CD4-positive, alpha-beta T cell (primary cell): Measurements from ENCODE around the gene SNTG2. TPM values are rescaled to one million over a fixed set of nuclear protein-coding genes. Genes with fewer than 3 reads are reported as not detected.

Experiments used
- ATAC-seq: fragments of 200-7000 bp; cut with Tn5 transposase; one replicate; pipeline ENCODE4 v1.10.0; 2022; ENCODE audit warnings: mild to moderate bottlenecking; ENCODE audit not compliant: poor library complexity
- CTCF ChIA-PET: fragments of 350-600 bp; sonication (Branson Sonifier 250); formaldehyde crosslinking; loops from one replicate; lab custom pipeline; 2021; ENCODE audit warnings: antibody characterized with exemption, inconsistent platforms; lab: Charles Lee
- POLR2A ChIA-PET: fragments of 350-600 bp; sonication (Branson Sonifier 250); formaldehyde crosslinking; loops from one replicate; lab custom pipeline; 2021; ENCODE audit warnings: antibody characterized with exemption, inconsistent platforms; lab: Charles Lee
- DNase-seq, 14 experiments: peaks; one replicate each; pipeline ENCODE4 v3.0.0-alpha.2; 2013 to 2020; ENCODE audit warnings: mixed read lengths in 2 of 14
- H3K27ac ChIP-seq, 2 donors: one replicate each; pipeline versions ENCODE4 v1.5.1 to v1.7.0; 2013; ENCODE audit warnings: low read length in 2 of 2, low read depth in 1 of 2, mild to moderate bottlenecking in 1 of 2
- H3K27me3 ChIP-seq, 2 experiments: 1 replicate in 1 of 2; 2 replicates in 1 of 2; pipeline versions ENCODE4 v1.6.1 to v1.7.0; 2013; ENCODE audit warnings: low read length in 2 of 2, control low read depth in 1 of 2, mild to moderate bottlenecking in 1 of 2, moderate library complexity in 1 of 2; ENCODE audit not compliant: insufficient read depth in 2 of 2, control insufficient read depth in 1 of 2
- H3K36me3 ChIP-seq: one replicate; pipeline ENCODE4 v1.6.1; 2013; ENCODE audit warnings: low read length, control low read depth; ENCODE audit not compliant: insufficient read depth
- H3K4me1 ChIP-seq: one replicate; pipeline ENCODE4 v1.6.1; 2013; ENCODE audit warnings: low read length, control low read depth; ENCODE audit not compliant: insufficient read depth
- H3K4me3 ChIP-seq: one replicate; pipeline ENCODE4 v1.5.1; 2013; ENCODE audit warnings: mild to moderate bottlenecking, low read length, moderate library complexity
- H3K9me3 ChIP-seq, 2 experiments: 1 replicate in 1 of 2; 2 replicates in 1 of 2; pipeline versions ENCODE4 v1.6.1 to v1.7.0; 2013; ENCODE audit warnings: low read length in 2 of 2, mild to moderate bottlenecking in 2 of 2, control low read depth in 1 of 2, moderate library complexity in 1 of 2; ENCODE audit not compliant: control insufficient read depth in 1 of 2, insufficient read depth in 1 of 2
- H3K27ac Mint-ChIP-seq: one replicate; pipeline ENCODE4 v1.8.0; 2020; ENCODE audit warnings: mixed read lengths
- H3K27me3 Mint-ChIP-seq: one replicate; pipeline ENCODE4 v1.8.0; 2021; ENCODE audit warnings: mixed read lengths
- H3K36me3 Mint-ChIP-seq: one replicate; pipeline ENCODE4 v1.8.0; 2021; ENCODE audit warnings: low read depth, mixed read lengths
- H3K4me1 Mint-ChIP-seq: one replicate; pipeline ENCODE4 v1.8.0; 2021; ENCODE audit warnings: low read depth, mixed read lengths
- H3K4me3 Mint-ChIP-seq: one replicate; pipeline ENCODE4 v1.8.0; 2020; ENCODE audit warnings: mild to moderate bottlenecking, mixed read lengths
- H3K9me3 Mint-ChIP-seq: one replicate; pipeline ENCODE4 v1.8.0; 2020; ENCODE audit warnings: mixed read lengths
- intact Hi-C, 2 experiments: fragments of 100-400 bp; cut with DNase I in 1 of 2; cut with micrococcal nuclease in 1 of 2; formaldehyde crosslinking; loops; one replicate each; pipeline versions ENCODE4 v1.15.1 to v1.9.0; 2023 to 2025; cut with DNase I, micrococcal nuclease
- total RNA-seq, 174 experiments: library from RNA in 2 of 174; stranded (reverse) in 2 of 174; gene quantifications; one replicate each; pipeline ENCODE4 v1.2.3 and lab custom pipeline; 2021 to 2026
- TF ChIP-seq, protein P1 (sequence below): fragments of 200-600 bp; IDR thresholded peaks from one replicate; pipeline ENCODE4 v1.8.0; 2022; ENCODE audit warnings: antibody characterized with exemption, mild to moderate bottlenecking

SNTG2 gene
- total RNA-seq, 2 experiments from 2014 or later = 1.1 to 1.5 TPM

- Mint-ChIP-seq H3K4me1 (no peaks in the 10 kb centered on the region), H3K36me3 (no peaks in the 10 kb centered on the region), H3K9me3 (peaks cover 2% of the 10 kb centered on the region), H3K4me3 (no peak overlapping the region), H3K27ac (no peak overlapping the region), H3K27me3 (no peaks in the 10 kb centered on the region)
- Histone ChIP-seq H3K27me3 (no peaks in the 10 kb centered on the region), H3K4me1 (no peaks in the 10 kb centered on the region), H3K4me3 (no peak overlapping the region), H3K36me3 (no peaks in the 10 kb centered on the region), H3K9me3 (peaks cover 0 to 10% of the 10 kb centered on the region in 2 experiments), H3K27ac (no peak overlapping the region)
- TF ChIP-seq, protein P1, sequence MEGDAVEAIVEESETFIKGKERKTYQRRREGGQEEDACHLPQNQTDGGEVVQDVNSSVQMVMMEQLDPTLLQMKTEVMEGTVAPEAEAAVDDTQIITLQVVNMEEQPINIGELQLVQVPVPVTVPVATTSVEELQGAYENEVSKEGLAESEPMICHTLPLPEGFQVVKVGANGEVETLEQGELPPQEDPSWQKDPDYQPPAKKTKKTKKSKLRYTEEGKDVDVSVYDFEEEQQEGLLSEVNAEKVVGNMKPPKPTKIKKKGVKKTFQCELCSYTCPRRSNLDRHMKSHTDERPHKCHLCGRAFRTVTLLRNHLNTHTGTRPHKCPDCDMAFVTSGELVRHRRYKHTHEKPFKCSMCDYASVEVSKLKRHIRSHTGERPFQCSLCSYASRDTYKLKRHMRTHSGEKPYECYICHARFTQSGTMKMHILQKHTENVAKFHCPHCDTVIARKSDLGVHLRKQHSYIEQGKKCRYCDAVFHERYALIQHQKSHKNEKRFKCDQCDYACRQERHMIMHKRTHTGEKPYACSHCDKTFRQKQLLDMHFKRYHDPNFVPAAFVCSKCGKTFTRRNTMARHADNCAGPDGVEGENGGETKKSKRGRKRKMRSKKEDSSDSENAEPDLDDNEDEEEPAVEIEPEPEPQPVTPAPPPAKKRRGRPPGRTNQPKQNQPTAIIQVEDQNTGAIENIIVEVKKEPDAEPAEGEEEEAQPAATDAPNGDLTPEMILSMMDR = no peak
- ATAC-seq (no peak), DNase-seq (no peak)
- CTCF ChIA-PET = no interaction called here
- intact Hi-C loops = no loop called here
- POLR2A ChIA-PET = no interaction called here
Observed at GRCh38 chr2:1183300-1183699, 232.7 kb downstream of the SNTG2 start.

DNA sequence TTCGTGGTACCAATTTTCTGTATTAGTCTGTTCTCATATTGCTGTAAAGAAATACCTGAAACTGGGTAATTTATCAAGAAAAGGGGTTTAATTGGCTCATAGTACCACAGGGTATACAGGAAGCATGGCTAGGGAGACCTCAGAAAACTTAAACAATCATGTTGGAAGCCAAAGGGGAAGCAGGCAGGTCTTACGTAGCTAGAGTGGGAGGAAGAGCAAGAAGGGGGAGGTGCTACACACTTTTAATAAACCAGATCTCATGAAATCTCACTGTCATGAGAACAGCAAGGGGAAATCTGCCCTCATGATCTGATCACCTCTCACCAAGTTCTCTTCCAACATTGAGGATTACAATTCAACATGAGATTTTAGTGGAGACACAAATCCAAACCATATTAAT, 235.8 kb downstream of the SNTG2 start:
- Histone ChIP-seq H3K4me3 (no peak overlapping the region), H3K27ac (no peak overlapping the region), H3K9me3 (peaks cover 0 to 10% of the 10 kb centered on the region in 2 experiments), H3K4me1 (no peaks in the 10 kb centered on the region), H3K27me3 (no peaks in the 10 kb centered on the region), H3K36me3 (no peaks in the 10 kb centered on the region)
- H3K4me1 Mint-ChIP-seq = no peaks in the 10 kb centered on the region
- POLR2A ChIA-PET = no interaction called here
- TF ChIP-seq, protein P1 = no peak
- no peaks in the 10 kb centered on the region for H3K9me3 Mint-ChIP-seq
- H3K4me3 Mint-ChIP-seq = no peak overlapping the region
- CTCF ChIA-PET = no interaction called here
- ATAC-seq (no peak), DNase-seq (no peak)
- H3K27ac Mint-ChIP-seq = no peak overlapping the region
- H3K36me3 Mint-ChIP-seq = no peaks in the 10 kb centered on the region
- H3K27me3 Mint-ChIP-seq = no peaks in the 10 kb centered on the region
- intact Hi-C loops = no loop called here

DNA sequence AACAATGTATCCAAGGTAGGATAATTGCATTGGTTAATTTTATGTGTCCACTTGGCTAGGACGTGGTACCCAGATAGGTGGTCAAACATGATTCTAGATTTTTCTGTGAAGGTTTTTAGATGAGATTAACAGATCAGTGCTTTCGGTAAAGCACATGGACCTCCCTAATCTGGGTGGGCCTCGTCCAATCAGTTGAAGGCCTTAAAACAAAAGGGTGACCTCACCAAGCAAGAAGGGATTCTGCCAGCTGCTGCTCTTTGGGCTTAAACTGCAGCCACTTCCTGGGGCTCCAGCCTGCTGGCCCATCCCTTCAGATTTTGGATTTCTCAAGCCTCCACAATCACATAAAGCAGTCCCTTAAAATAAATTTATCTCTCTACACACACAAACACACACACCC, 236.5 kb downstream of the SNTG2 start:
- TF ChIP-seq, protein P1 = no peak
- Mint-ChIP-seq H3K36me3 (no peaks in the 10 kb centered on the region), H3K9me3 (no peaks in the 10 kb centered on the region), H3K27me3 (no peaks in the 10 kb centered on the region), H3K4me3 (no peak overlapping the region), H3K4me1 (no peaks in the 10 kb centered on the region), H3K27ac (no peak overlapping the region)
- intact Hi-C loops = no loop called here
- ChIA-PET CTCF (no interaction called here), POLR2A (no interaction called here)
- H3K27ac ChIP-seq = no peak overlapping the region
- H3K4me3 ChIP-seq = no peak overlapping the region
- no peaks in the 10 kb centered on the region for H3K4me1 ChIP-seq
- ATAC-seq (no peak), DNase-seq (no peak)
- H3K27me3 ChIP-seq = no peaks in the 10 kb centered on the region
- peaks cover 0 to 10% of the 10 kb centered on the region in 2 experiments for H3K9me3 ChIP-seq
- H3K36me3 ChIP-seq = no peaks in the 10 kb centered on the region
